Colonic mucosa (tissue), 4 donors: ENCODE results near the gene ASGR1. TPM values are rescaled to one million over a fixed set of nuclear protein-coding genes. Genes with fewer than 3 reads are reported as not detected.
A peak's percentile ranks its signal among the peaks of the same experiment; 100 is the strongest.

Source experiments
- DNase-seq: peaks from one replicate; pipeline ENCODE4 v3.0.0-alpha.2; 2020
- H3K27ac ChIP-seq: fragments of 200-600 bp; one replicate; pipeline ENCODE4 v1.8.0; 2021
- H3K27me3 ChIP-seq: fragments of 200-600 bp; one replicate; pipeline ENCODE4 v1.8.0; 2021
- H3K36me3 ChIP-seq: fragments of 200-600 bp; one replicate; pipeline ENCODE4 v1.8.0; 2021
- H3K4me1 ChIP-seq: fragments of 200-600 bp; one replicate; pipeline ENCODE4 v1.8.0; 2021; ENCODE audit warnings: mild to moderate bottlenecking
- H3K4me3 ChIP-seq: fragments of 200-600 bp; one replicate; pipeline ENCODE4 v1.8.0; 2021
- H3K9ac ChIP-seq, 2 donors: one replicate each; pipeline ENCODE4 v1.7.0; 2013; ENCODE audit warnings: control low read depth in 2 of 2, low read depth in 2 of 2, low read length in 2 of 2
- H3K9me3 ChIP-seq: fragments of 200-600 bp; one replicate; pipeline ENCODE4 v1.8.0; 2021
- CTCF ChIP-seq: fragments of 200-600 bp; IDR thresholded peaks from one replicate; pipeline ENCODE4 v1.8.0; 2022; ENCODE audit warnings: antibody characterized with exemption, mild to moderate bottlenecking
- intact Hi-C: fragments of 100-400 bp; cut with DNase I; formaldehyde crosslinking; loops from one replicate; pipeline ENCODE4 v1.14.1; 2022
- total RNA-seq, 2 donors: library from RNA; stranded (reverse); fragmentation: NEBNext Ultra II Directional in 1 of 2; extraction: Animal tissue kit (Norgen Biotek cat#: 25700) in 1 of 2; gene quantifications; one replicate each; pipeline ENCODE4 v1.2.1, GENCODE V29; 2021
- donor health status: healthy.
- donor health status: DM: no; HTN: no; CAD: no.
- donor health status: DM: no; HTN: no; CAD: no.

ASGR1 gene
- total RNA-seq, 2 donors from 2014 or later: 0.47 to 1.1 TPM

- H3K27ac ChIP-seq: no peak overlapping the region
- intact Hi-C loops: no loop called here
- H3K27me3 ChIP-seq: no peaks in the 10 kb centered on the region
- H3K4me3 ChIP-seq: no peak overlapping the region
- no peak for DNase-seq
- H3K9ac ChIP-seq: no peak overlapping the region
- no peak for TF ChIP-seq CTCF
- no peaks in the 10 kb centered on the region for H3K9me3 ChIP-seq
- no peaks in the 10 kb centered on the region for H3K4me1 ChIP-seq
- no peaks in the 10 kb centered on the region for H3K36me3 ChIP-seq
Measured at GRCh38 chr17:7207120-7208001, 28.2 kb upstream of the ASGR1 start.

- Histone ChIP-seq H3K27me3 (no peaks in the 10 kb centered on the region), H3K4me1 (no peaks in the 10 kb centered on the region), H3K4me3 (no peak overlapping the region), H3K9ac (peak overlapping the region in 1 of 2 donors; percentile 57), H3K27ac (no peak overlapping the region), H3K36me3 (no peaks in the 10 kb centered on the region), H3K9me3 (no peaks in the 10 kb centered on the region)
- DNase-seq: no peak
- no peak for TF ChIP-seq CTCF
- intact Hi-C loops: no loop called here
Measured at GRCh38 chr17:7205561-7205960, 26.4 kb upstream of the ASGR1 start.

- H3K4me1 ChIP-seq: no peaks in the 10 kb centered on the region
- intact Hi-C loops: no loop called here
- H3K4me3 ChIP-seq: peak overlapping the region; percentile 39
- no peaks in the 10 kb centered on the region for H3K9me3 ChIP-seq
- no peak for TF ChIP-seq CTCF
- DNase-seq: peak; percentile 79
- no peak overlapping the region for H3K27ac ChIP-seq
- H3K9ac ChIP-seq: peak overlapping the region; percentile 44 to 57
- H3K36me3 ChIP-seq: no peaks in the 10 kb centered on the region
- H3K27me3 ChIP-seq: no peaks in the 10 kb centered on the region
Measured at GRCh38 chr17:7204828-7205461, 25.8 kb upstream of the ASGR1 start.

GRCh38 chr17:7204336-7204735 is 25.2 kb upstream of the ASGR1 start:
- no peak for TF ChIP-seq CTCF
- Histone ChIP-seq H3K27me3 (no peaks in the 10 kb centered on the region), H3K9me3 (no peaks in the 10 kb centered on the region), H3K9ac (peak overlapping the region; percentile 43 to 57), H3K27ac (no peak overlapping the region), H3K36me3 (no peaks in the 10 kb centered on the region), H3K4me1 (no peaks in the 10 kb centered on the region), H3K4me3 (no peak overlapping the region)
- no peak for DNase-seq
- intact Hi-C loops: no loop called here

- TF ChIP-seq CTCF: no peak
- DNase-seq: no peak
- H3K9ac ChIP-seq: no peak overlapping the region
- H3K9me3 ChIP-seq: no peaks in the 10 kb centered on the region
- no peak overlapping the region for H3K27ac ChIP-seq
- no peaks in the 10 kb centered on the region for H3K36me3 ChIP-seq
- intact Hi-C loops: no loop called here
- no peaks in the 10 kb centered on the region for H3K4me1 ChIP-seq
- no peaks in the 10 kb centered on the region for H3K27me3 ChIP-seq
- no peak overlapping the region for H3K4me3 ChIP-seq
Measured at GRCh38 chr17:7203391-7203790, 24.2 kb upstream of the ASGR1 start.
